Esophagus muscularis mucosa (tissue), 4 donors: Measurements from ENCODE around the gene PLXDC2.

Source experiments
- CTCF ChIP-seq, 3 experiments: fragments of 200-600 bp in 2 of 3; fragments of 450-650 bp in 1 of 3; sonication (generic) in 2 of 3; IDR thresholded peaks; one replicate each; pipeline ENCODE4 v1.5.1; 2017 to 2019; ENCODE audit warnings: antibody characterized with exemption in 3 of 3, mild to moderate bottlenecking in 2 of 3, moderate library complexity in 1 of 3
- EP300 ChIP-seq: sonication (generic); formaldehyde crosslinking; IDR thresholded peaks from one replicate; pipeline ENCODE4 v1.6.1; 2017; ENCODE audit warnings: antibody characterized with exemption
- POLR2A ChIP-seq: fragments of 450-650 bp; IDR thresholded peaks from one replicate; pipeline ENCODE4 v1.6.1; 2017; ENCODE audit warnings: antibody characterized with exemption, moderate library complexity, mild to moderate bottlenecking, low read depth

- no peak for TF ChIP-seq EP300
- no peak for TF ChIP-seq POLR2A
- TF ChIP-seq CTCF (IDR thresholded peaks at IDR 0.05), result no peak
Observed at GRCh38 chr10:19908991-19909696, 92.9 kb downstream of the PLXDC2 start.
